Neural cell (in vitro differentiated cells): ENCODE data around the gene DNAH3. TPM values are rescaled to one million over a fixed set of nuclear protein-coding genes. Genes with fewer than 3 reads are reported as not detected.
A peak's percentile ranks its signal among the peaks of the same experiment; 100 is the strongest.

Experiments used
- H2AFZ ChIP-seq: fragments of 200-600, 300-800 bp; sonication (generic), shearing (Covaris generic); 2 replicates; pipeline ENCODE4 v1.6.0; 2014; ENCODE audit warnings: low read depth, mild to moderate bottlenecking, antibody characterized with exemption, low read length, moderate library complexity
- H3F3A ChIP-seq: fragments of 200-600 bp; shearing (Covaris generic); 2 replicates; pipeline ENCODE4 v1.6.1; 2016; ENCODE audit warnings: mild to moderate bottlenecking, moderate library complexity, mixed read lengths, antibody characterized with exemption, low read length; ENCODE audit not compliant: insufficient read depth, poor library complexity, severe bottlenecking
- H3K27ac ChIP-seq: fragments of 200-600, 300-800 bp; sonication (generic), shearing (Covaris generic); 2 replicates; pipeline ENCODE4 v1.5.1; 2014; ENCODE audit warnings: mild to moderate bottlenecking, low read length, moderate library complexity
- H3K27me3 ChIP-seq: fragments of 300-800, 200-600 bp; sonication (generic), shearing (Covaris generic); 2 replicates; pipeline ENCODE4 v1.6.0; 2014; ENCODE audit warnings: mild to moderate bottlenecking, low read depth, low read length, moderate library complexity; ENCODE audit not compliant: insufficient read depth
- H3K36me3 ChIP-seq: fragments of 300-800, 200-600 bp; sonication (generic), shearing (Covaris generic); 2 replicates; pipeline ENCODE4 v1.5.1; 2014; ENCODE audit warnings: mild to moderate bottlenecking, antibody characterized with exemption, low read length, moderate library complexity; ENCODE audit not compliant: insufficient read depth
- H3K4me2 ChIP-seq: fragments of 300-800, 200-600 bp; sonication (generic), shearing (Covaris generic); 2 replicates; pipeline ENCODE4 v1.6.0; 2014; ENCODE audit warnings: mild to moderate bottlenecking, low read length
- H3K4me3 ChIP-seq: fragments of 300-800, 200-600 bp; sonication (generic), shearing (Covaris generic); 2 replicates; pipeline ENCODE4 v1.5.1; 2014; ENCODE audit warnings: mild to moderate bottlenecking, low read length, moderate library complexity
- H3K79me2 ChIP-seq: fragments of 200-600 bp; shearing (Covaris generic); replicated peaks from 2 replicates; pipeline ENCODE4 v1.6.0; 2014; ENCODE audit warnings: mild to moderate bottlenecking, low read length, moderate library complexity; ENCODE audit not compliant: insufficient read depth
- H3K9ac ChIP-seq: fragments of 300-800, 200-600 bp; sonication (generic), shearing (Covaris generic); 2 replicates; pipeline ENCODE4 v1.6.1; 2016; ENCODE audit warnings: mild to moderate bottlenecking, low read length, mixed read lengths
- H3K9me2 ChIP-seq: fragments of 200-600 bp; shearing (Covaris generic); 2 replicates; pipeline ENCODE4 v1.6.1; 2016; ENCODE audit warnings: mild to moderate bottlenecking, low read length, mixed read lengths; ENCODE audit not compliant: insufficient read depth
- H3K9me3 ChIP-seq: fragments of 200-600, 300-800 bp; sonication (generic), shearing (Covaris generic); 2 replicates; pipeline ENCODE4 v1.6.1; 2016; ENCODE audit warnings: mild to moderate bottlenecking, mixed run types, low read length, moderate library complexity, mixed read lengths
- H4K20me1 ChIP-seq: fragments of 200-600 bp; shearing (Covaris generic); 2 replicates; pipeline ENCODE4 v1.6.1; 2016; ENCODE audit warnings: mild to moderate bottlenecking, mixed run types; ENCODE audit not compliant: insufficient read depth
- CTCF ChIP-seq: fragments of 450-650 bp; IDR thresholded peaks from 2 replicates; pipeline ENCODE4 v1.5.1; 2014; ENCODE audit warnings: antibody characterized with exemption, mild to moderate bottlenecking, moderate library complexity; ENCODE audit not compliant: poor library complexity, severe bottlenecking
- EP300 ChIP-seq: fragments of 450-650 bp; conservative IDR thresholded peaks from 2 replicates; pipeline ENCODE4 v1.6.1; 2014; ENCODE audit warnings: antibody characterized with exemption, mild to moderate bottlenecking, moderate library complexity; ENCODE audit not compliant: poor library complexity, severe bottlenecking
- EZH2 ChIP-seq: fragments of 200-600, 300-800 bp; shearing (Covaris generic), sonication (generic); IDR thresholded peaks from 2 replicates; pipeline ENCODE4 v1.6.1; 2014; ENCODE audit warnings: antibody characterized with exemption, low read length, borderline replicate concordance, mild to moderate bottlenecking; ENCODE audit not compliant: insufficient read depth, poor library complexity, severe bottlenecking
- MXI1 ChIP-seq: fragments of 450-650 bp; conservative IDR thresholded peaks from 2 replicates; pipeline ENCODE4 v1.6.1; 2014; ENCODE audit warnings: antibody characterized with exemption, mild to moderate bottlenecking; ENCODE audit not compliant: poor library complexity, severe bottlenecking
- POLR2AphosphoS5 ChIP-seq: IDR thresholded peaks from 2 replicates; pipeline ENCODE4 v1.6.1; 2012
- RAD21 ChIP-seq: fragments of 450-650 bp; conservative IDR thresholded peaks from 2 replicates; pipeline ENCODE4 v1.6.1; 2014; ENCODE audit warnings: antibody characterized with exemption, mild to moderate bottlenecking, moderate library complexity
- REST ChIP-seq: IDR thresholded peaks from 2 replicates; pipeline ENCODE4 v1.6.1; 2012; ENCODE audit warnings: borderline replicate concordance
- SMC3 ChIP-seq: fragments of 450-650 bp; conservative IDR thresholded peaks from 2 replicates; pipeline ENCODE4 v1.6.1; 2014; ENCODE audit warnings: antibody characterized with exemption, mild to moderate bottlenecking, moderate library complexity; ENCODE audit not compliant: poor library complexity
- TAF1 ChIP-seq: IDR thresholded peaks from 2 replicates; pipeline ENCODE4 v1.6.1; 2012; ENCODE audit warnings: low read depth
- polyA plus RNA-seq: library from polyadenylated mRNA; depleted of rRNA; stranded (reverse); fragments of >200 nt; gene quantifications from 2 replicates; pipeline ENCODE4 v1.2.3, GENCODE V29; 2014

Gene DNAH3
- polyA plus RNA-seq, 1 donor from 2014 or later = 0.06 TPM

- peaks cover 45% of the 10 kb centered on the region for H3K79me2 ChIP-seq
- peak overlapping the region; percentile 87 for H3K4me2 ChIP-seq
These were observed 248.2 kb downstream of the DNAH3 start for GRCh38 chr16:20902426-20902825.

DNA sequence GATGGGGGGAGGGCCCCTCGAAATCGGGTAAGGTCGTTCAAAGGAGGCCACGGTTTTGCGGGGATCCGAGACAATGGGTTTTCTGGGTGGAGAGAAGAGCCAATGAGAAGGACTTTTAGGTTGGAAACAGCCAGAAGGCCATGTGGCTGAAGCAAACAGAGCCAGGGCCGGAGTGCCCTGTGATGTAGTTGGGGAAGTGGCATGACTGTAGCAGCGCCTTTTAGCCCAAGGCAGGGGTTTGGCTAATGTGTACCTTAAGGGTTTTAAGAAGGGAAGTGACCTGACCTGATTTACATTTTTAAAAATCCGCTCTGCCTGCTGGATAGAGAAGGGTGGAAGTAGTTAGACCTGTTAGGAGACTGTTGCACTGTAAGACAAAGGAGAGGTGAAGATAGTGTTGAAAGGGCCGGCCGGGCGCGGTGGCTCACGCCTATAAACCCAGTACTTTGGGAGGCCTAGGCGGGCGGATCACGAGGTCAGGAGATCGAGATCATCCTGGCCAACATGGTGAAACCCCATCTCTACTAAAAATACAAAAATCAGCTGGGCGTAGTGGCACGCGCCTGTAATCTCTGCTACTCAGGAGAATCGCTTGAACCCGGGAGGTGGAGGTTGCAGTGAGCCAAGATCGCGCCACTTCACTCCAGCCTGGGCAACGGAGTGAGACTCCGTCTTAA, 249.1 kb downstream of the DNAH3 start:
- Histone ChIP-seq H3K4me2 (peak overlapping the region; percentile 87), H3K9me3 (no peaks in the 10 kb centered on the region), H3F3A (no peaks in the 10 kb centered on the region), H3K27ac (peak overlapping the region; percentile 100), H3K4me3 (peak overlapping the region; percentile 83), H2AFZ (peak overlapping the region; percentile 83), H3K9ac (peak overlapping the region; percentile 99), H3K27me3 (no peaks in the 10 kb centered on the region), H3K79me2 (peaks cover 53% of the 10 kb centered on the region), H4K20me1 (no peaks in the 10 kb centered on the region), H3K9me2 (no peaks in the 10 kb centered on the region), H3K36me3 (no peaks in the 10 kb centered on the region)
- TF ChIP-seq RAD21 (no peak), CTCF (no peak), POLR2AphosphoS5 (no peak), TAF1 (no peak), EZH2 (no peak), REST (no peak)

More at GRCh38 chr16:20902426-20902825, 248.2 kb downstream of the DNAH3 start:
- Histone ChIP-seq H3K27ac (peak overlapping the region; percentile 100), H3F3A (no peaks in the 10 kb centered on the region), H3K27me3 (no peaks in the 10 kb centered on the region), H3K4me3 (peak overlapping the region; percentile 83), H3K36me3 (no peaks in the 10 kb centered on the region), H3K9me2 (no peaks in the 10 kb centered on the region), H3K9ac (no peak overlapping the region), H4K20me1 (no peaks in the 10 kb centered on the region), H2AFZ (no peak overlapping the region), H3K9me3 (no peaks in the 10 kb centered on the region)
- no peak for TF ChIP-seq EP300
- TF ChIP-seq MXI1 = no peak
- no peak for TF ChIP-seq SMC3
- TF ChIP-seq EZH2 = no peak
- no peak for TF ChIP-seq TAF1
- no peak for TF ChIP-seq CTCF
- TF ChIP-seq RAD21 = no peak
- TF ChIP-seq REST = no peak
